ENCODE results near the gene ATF6B.
"Not testable (repeated sequence)": the region's sequence is repeated elsewhere in the genome, so short reads cannot be mapped to it uniquely, and the experiment has no call there.

ATF6B gene

GRCh38 chr6:32079566-32080290 is 48.3 kb downstream of the ATF6B start:
- DNase-seq, result no peak

GRCh38 chr6:32076321-32076809 is 51.7 kb downstream of the ATF6B start:
- DNase-seq, result no peak

- DNase-seq, result no peak
Observed at GRCh38 chr6:32075781-32076180, 52.3 kb downstream of the ATF6B start.

GRCh38 chr6:32074996-32075532 is 53.0 kb downstream of the ATF6B start:
- no peak for DNase-seq

- DNase-seq, result no peak
Observed at GRCh38 chr6:32073613-32074012, 54.4 kb downstream of the ATF6B start.

- DNase-seq, result no peak
Observed at GRCh38 chr6:32073101-32073500, 54.9 kb downstream of the ATF6B start.

GRCh38 chr6:32070814-32071543 is 57.1 kb downstream of the ATF6B start:
- no peak for DNase-seq

GRCh38 chr6:32069878-32070515 is 58.0 kb downstream of the ATF6B start:
- DNase-seq, result no peak

- DNase-seq, result no peak
Observed at GRCh38 chr6:32069460-32069859, 58.6 kb downstream of the ATF6B start.

GRCh38 chr6:32068867-32069266 is 59.2 kb downstream of the ATF6B start:
- DNase-seq, result no peak

GRCh38 chr6:32068315-32068714 is 59.7 kb downstream of the ATF6B start:
- DNase-seq, result not testable (repeated sequence)

- not testable (repeated sequence) for DNase-seq
Observed at GRCh38 chr6:32067521-32067920, 60.5 kb downstream of the ATF6B start.

Measured in inflammatory macrophage treated with lipopolysaccharide for 1 hour (primary cell).